HG03135 (cell line): ENCODE data around the gene GLRB.
A peak's percentile ranks its signal among the peaks of the same experiment; 100 is the strongest.
"Not testable (repeated sequence)": the region's sequence is repeated elsewhere in the genome, so short reads cannot be mapped to it uniquely, and the experiment has no call there.

Experiments
- ATAC-seq: cut with Tn5 transposase; IDR thresholded peaks from one replicate; pipeline ENCODE4 v1.9.1; 2021; ENCODE audit warnings: mild to moderate bottlenecking, moderate library complexity; ENCODE audit not compliant: unreplicated experiment

Gene GLRB

GRCh38 chr4:157075811-157076577 lies at the start of gene GLRB:
TSS of gene GLRB (plus strand) at chr4:157076150. CDS start at chr4:157078025, 1,875 bp downstream.
- ATAC-seq = no peak

DNA sequence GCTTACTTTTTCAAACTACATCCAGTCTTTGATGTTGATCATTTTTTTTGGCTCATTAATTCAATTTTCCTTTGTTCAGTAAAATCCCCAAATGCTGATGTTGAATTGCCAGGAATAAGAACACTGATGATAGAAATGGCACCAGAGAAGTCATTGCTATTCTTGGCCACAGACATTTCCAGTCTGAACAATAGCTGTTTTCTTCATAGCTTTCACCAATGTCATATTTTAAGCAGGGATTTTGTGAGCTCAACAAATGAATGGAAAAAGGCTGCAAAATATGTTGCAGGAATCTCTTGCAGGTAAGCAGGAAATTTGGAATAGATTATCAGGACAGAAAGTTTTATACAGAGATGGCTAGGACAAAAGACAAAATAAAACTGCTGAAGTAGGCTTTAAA lies 40.5 kb upstream of the GLRB start:
- no peak for ATAC-seq

DNA sequence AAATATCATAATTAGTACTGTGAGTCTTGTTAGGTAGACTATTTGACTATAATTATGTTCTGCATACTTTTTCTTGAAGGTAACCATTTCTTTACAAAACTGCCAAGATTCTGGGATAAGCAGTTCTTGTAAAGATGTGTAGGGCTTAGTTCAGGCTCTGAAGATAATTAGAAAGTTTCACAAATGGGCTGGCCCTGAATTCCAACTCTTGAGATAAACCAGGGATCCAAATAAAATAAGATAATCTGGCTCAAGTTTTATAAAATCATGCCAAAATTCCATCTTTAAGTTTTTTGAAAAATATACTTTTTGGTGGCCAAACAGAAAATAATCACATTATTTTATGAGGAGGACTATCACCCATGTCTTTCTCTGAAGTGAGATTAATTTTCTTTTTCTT lies 35.5 kb upstream of the GLRB start:
- no peak for ATAC-seq

GRCh38 chr4:157043131-157043530 lies 32.8 kb upstream of the GLRB start:
- ATAC-seq = no peak

GRCh38 chr4:157045507-157046127 lies 30.3 kb upstream of the GLRB start:
- ATAC-seq = peak; percentile 80

DNA sequence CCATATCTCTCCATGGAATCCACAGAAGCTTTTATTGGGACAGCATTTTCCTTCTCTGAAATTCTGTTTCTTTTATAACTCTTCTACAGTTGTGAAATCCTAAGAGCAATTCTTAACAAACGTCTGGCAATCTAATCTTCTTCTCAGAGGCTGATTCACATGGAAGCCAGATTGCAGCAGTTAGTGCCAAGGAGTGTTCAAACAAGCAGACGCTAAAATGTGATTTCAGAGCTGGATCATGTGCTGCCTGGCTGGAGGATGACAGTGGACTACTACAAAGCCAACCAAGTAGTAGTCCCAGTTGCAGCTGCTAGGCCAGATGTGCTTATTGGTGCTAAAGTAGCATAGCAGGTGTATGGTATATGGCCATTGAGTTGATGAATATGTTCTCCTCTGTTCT lies 27.7 kb upstream of the GLRB start:
- ATAC-seq = no peak

DNA sequence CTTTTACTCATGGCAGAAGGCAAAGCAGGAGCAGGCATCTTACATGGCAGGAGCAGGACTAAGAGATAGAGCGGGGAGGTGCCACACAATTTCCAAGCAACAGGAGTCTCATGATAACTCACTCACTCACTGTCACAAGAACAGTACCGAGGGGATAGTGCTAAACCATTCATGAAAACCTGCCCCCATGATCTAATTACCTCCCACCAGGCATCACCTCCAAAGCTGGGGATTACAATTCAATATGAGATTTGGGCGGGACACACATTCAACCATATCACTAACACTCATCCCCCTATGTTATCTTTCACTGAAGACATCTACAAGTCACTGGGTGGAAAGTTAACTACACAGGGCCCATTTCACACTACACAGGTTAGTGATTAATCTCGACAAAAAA lies 25.4 kb upstream of the GLRB start:
- no peak for ATAC-seq

DNA sequence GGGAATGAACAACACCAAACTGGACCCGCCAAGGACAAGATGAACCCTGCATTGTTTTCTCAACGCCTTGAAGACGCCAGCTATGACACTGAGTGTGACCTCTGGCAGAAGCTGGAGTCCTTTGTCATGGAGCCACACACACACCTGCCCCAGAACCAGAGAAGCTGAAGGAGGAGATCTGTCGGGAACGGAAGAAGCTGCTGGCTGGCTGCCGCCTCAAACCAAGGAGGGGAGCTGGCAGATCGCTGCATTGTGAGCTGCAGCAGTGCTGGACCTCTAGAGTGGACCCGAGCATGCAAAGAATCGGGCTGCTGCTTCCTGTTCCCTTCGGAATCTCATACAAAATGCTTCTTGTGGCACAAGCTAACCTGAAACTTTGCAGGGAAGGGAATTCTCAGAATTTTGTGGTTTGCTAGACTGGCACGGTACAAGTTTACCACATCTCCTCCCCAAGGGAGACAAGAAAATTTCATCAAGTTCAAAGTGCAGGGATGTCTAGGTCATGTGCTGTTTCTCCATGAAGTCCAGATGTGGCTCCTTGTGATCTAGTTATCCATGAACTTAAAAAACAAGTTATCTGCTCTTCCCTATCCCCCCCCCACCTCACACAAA lies 23.4 kb upstream of the GLRB start:
- ATAC-seq = no peak

- no peak for ATAC-seq
Measured at GRCh38 chr4:157057218-157057617, 18.7 kb upstream of the GLRB start.

- ATAC-seq = not testable (repeated sequence)
Measured at GRCh38 chr4:157058899-157059298, 17.1 kb upstream of the GLRB start.

DNA sequence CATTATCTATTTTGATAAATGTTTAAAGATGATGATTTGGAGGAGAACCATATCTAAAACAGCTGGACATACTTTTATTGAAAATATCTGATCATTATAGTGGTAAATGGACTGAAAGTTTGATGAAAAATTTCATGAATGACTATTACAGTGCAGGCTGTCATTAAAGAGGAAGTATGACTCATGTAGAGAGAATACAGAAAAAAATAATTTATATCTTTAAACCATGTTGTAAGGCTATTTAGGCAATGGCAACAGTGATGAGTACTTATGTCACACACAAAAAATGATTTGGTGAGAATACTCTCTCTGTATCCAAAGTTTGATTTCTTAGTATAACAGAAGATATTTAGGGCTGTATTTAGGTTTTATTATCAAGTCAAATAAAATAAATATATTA lies 3.9 kb upstream of the GLRB start:
- ATAC-seq = no peak

- ATAC-seq = no peak
Measured at GRCh38 chr4:157075401-157075800, 549 bp upstream of the GLRB start.

- ATAC-seq = no peak
Measured at GRCh38 chr4:157076578-157076947, 613 bp downstream of the GLRB start.

GRCh38 chr4:157079441-157079840 lies 3.5 kb downstream of the GLRB start:
- no peak for ATAC-seq

DNA sequence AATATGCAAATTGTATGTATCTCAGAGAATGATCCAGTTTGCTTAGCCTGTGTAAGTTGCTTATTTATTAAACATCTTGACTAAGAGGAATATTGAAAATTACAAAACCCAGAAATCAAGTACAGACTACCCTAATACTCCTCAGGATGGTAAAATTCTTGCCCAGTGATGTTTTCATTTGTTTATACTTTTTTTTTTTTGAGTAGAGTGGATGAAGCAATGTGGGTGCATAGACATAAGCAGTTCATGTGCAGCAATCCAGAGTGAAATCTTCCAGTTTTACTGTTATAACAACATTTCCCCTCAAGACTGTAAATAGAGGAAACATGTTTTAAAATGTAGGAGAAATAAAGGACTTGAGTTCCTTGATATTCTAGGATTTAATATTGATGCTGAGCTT lies 4.7 kb downstream of the GLRB start:
- no peak for ATAC-seq

DNA sequence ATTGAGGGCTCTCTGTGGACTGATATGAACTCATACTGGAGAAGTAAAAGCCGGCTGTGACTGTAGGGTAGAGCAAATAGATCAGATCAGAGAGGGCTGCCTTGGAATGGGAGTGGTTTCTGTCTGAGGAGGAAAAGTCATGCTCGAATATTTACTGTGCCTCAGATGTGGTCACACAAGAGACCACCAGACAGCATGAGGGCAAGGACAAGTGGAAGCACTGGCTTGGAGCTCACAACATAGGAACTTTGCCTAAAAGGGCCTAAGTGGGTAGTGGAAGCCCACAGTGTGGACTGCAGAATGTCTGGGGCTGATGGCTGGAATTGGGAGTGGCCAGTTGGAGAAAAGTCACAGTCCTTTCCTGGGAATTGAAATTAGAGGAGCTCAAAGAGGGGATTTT lies 19.8 kb downstream of the GLRB start:
- ATAC-seq = no peak

DNA sequence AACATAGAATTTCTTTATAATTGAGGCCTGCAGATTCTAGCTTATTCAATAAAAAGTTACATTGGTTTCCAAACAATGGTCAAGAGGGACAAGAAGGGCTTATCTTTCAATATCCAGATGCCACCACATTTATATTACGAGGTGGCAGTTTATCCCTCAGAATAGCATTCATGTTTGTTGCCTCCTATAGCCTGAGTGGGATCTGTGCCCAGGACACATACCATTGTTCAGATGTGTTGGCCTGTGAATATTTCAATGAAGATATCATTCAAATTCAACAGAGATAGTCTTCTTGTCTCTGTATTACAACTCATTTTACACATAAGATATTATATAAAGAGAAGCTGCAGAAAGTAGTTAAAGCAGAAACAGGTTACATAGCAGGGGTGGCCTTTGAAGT lies 20.5 kb downstream of the GLRB start:
- ATAC-seq = no peak

GRCh38 chr4:157099506-157099905 lies 23.6 kb downstream of the GLRB start:
- no peak for ATAC-seq

DNA sequence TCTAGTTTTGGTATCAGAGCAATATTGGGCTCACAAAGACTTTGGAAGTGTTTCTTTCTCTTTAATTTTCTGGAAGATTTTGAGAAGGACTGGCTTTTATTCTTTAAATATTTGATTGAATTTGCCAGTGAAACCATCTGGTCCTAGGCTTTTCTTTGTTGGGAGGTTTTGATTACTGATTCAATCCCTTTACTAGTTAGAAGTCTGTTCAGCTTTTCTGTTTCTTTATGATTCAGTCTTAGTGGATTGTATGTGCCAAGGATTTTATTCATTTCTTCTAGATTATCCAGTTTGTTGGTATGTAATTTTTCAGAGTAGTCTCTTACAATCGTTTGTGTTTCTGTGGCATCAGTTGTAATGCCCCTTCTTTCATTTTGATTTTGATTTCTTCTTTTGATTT lies 28.6 kb downstream of the GLRB start:
- no peak for ATAC-seq

DNA sequence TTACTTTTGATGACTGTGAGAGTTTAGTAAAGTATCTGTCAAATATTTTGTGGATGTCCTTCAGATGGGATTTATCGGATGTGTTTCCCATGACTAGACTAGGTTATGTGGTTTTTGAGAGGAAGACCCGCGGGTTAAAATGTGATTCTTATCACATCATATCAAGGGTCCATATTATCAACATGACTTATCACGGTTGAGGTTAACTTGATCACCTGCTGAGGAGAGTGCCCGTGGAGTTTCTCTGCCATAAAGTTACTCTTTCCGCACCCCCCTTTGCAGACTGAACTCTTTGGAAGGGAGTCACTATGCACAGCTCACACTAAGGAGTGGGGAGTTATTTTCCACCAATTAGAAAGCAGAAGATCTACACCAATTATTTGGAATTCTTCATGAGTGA lies 38.7 kb downstream of the GLRB start:
- ATAC-seq = no peak

GRCh38 chr4:157115613-157116335 lies 39.8 kb downstream of the GLRB start:
- ATAC-seq = no peak

DNA sequence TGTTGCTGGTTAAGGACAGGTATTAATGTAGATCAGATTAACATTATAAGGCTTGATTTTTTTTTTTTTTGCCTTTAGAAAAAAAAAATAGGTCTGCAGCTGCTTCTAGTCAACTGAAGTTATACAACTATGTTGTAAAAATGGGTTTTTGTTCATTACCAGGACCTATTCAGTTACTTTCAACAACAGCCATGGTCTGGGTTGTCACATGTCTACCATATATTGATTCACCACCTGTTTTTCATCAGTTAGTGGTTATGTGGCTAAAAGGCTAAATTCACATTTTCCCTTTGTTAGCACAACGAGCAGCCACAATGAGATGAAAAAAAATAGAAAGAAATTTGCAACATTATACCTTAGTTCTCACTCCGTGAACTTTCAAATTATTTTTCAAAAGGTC lies 45.5 kb downstream of the GLRB start:
- no peak for ATAC-seq
